ENCODE data around the gene BHLHA15.

GRCh38 chr7:98177553-98177952 is 33.7 kb upstream of the BHLHA15 start:
- TF ChIP-seq CTCF (IDR thresholded peaks at IDR 0.05) (no peak), POLR2A (IDR thresholded peaks at IDR 0.05) (no peak)

Data from body of pancreas (tissue), 4 donors.